ENCODE data around the gene TSC2. TPM values are rescaled to one million over a fixed set of nuclear protein-coding genes. Genes with fewer than 3 reads are reported as not detected.

TSC2 gene
- total RNA-seq, 1 donor from 2014 or later = 194 TPM

DNA sequence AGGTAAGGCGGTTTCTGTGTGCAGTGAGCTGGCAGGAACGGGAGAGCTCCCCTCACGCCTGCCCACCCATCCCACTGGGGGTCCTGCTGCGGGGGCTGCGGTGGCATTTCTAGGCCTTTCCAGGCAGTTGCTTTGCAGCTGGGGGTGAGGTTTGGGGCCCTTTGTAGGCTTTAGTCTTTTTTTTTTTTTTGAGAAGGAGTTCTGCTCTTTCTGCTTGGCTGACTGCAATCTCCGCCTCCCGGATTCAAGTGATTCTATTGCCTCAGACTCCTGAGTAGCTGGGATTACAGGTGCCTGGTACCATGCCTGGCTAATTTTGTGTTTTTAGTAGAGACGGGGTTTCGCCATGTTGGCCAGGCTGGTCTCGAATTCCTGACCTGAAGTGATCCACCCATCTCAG lies 11.1 kb downstream of the TSC2 start:
- TF ChIP-seq, protein P1, sequence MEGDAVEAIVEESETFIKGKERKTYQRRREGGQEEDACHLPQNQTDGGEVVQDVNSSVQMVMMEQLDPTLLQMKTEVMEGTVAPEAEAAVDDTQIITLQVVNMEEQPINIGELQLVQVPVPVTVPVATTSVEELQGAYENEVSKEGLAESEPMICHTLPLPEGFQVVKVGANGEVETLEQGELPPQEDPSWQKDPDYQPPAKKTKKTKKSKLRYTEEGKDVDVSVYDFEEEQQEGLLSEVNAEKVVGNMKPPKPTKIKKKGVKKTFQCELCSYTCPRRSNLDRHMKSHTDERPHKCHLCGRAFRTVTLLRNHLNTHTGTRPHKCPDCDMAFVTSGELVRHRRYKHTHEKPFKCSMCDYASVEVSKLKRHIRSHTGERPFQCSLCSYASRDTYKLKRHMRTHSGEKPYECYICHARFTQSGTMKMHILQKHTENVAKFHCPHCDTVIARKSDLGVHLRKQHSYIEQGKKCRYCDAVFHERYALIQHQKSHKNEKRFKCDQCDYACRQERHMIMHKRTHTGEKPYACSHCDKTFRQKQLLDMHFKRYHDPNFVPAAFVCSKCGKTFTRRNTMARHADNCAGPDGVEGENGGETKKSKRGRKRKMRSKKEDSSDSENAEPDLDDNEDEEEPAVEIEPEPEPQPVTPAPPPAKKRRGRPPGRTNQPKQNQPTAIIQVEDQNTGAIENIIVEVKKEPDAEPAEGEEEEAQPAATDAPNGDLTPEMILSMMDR (IDR thresholded peaks at IDR 0.05) = no peak
- H3K9me3 Mint-ChIP-seq (ENCODE audit: unreplicated experiment) = no peaks in the 10 kb centered on the region

DNA sequence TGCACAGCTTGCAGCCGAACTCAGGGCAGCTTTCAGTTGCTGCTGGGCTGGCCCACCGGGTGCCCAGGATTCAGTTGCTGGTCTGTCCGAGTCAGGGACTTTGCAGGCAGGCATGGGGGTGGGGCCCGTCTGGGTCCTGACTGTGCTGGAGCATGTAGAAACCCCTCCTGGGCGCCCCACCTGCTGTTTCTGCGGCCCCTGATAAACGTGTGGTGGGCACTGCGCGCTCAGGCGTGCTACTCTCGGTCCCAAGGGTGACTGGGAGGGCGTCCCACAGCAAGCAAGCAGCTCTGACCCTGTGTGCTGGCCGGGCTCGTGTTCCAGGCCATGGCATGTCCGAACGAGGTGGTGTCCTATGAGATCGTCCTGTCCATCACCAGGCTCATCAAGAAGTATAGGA lies 12.6 kb downstream of the TSC2 start:
- DNase-seq (ENCODE audit: extremely low spot score, unreplicated experiment) = no peak
- H3K4me3 Mint-ChIP-seq (ENCODE audit: unreplicated experiment) = no peak overlapping the region
- no peaks in the 10 kb centered on the region for H3K9me3 Mint-ChIP-seq (ENCODE audit: unreplicated experiment)
- peaks cover 21% of the 10 kb centered on the region for H3K36me3 Mint-ChIP-seq (ENCODE audit: unreplicated experiment)
- TF ChIP-seq, protein P1 (IDR thresholded peaks at IDR 0.05) = no peak
- no peaks in the 10 kb centered on the region for H3K27me3 Mint-ChIP-seq (ENCODE audit: unreplicated experiment)
- no peaks in the 10 kb centered on the region for H3K4me1 Mint-ChIP-seq (ENCODE audit: unreplicated experiment)
- no peak overlapping the region for H3K27ac Mint-ChIP-seq (ENCODE audit: unreplicated experiment)

More for the DNA sequence above, 11.1 kb downstream of the TSC2 start:
- no peaks in the 10 kb centered on the region for H3K4me1 Mint-ChIP-seq (ENCODE audit: unreplicated experiment)
- H3K27ac Mint-ChIP-seq (ENCODE audit: unreplicated experiment) = no peak overlapping the region
- no peaks in the 10 kb centered on the region for H3K27me3 Mint-ChIP-seq (ENCODE audit: unreplicated experiment)
- no peak for DNase-seq (ENCODE audit: extremely low spot score, unreplicated experiment)
- peaks cover 18% of the 10 kb centered on the region for H3K36me3 Mint-ChIP-seq (ENCODE audit: unreplicated experiment)
- no peak overlapping the region for H3K4me3 Mint-ChIP-seq (ENCODE audit: unreplicated experiment)

DNA sequence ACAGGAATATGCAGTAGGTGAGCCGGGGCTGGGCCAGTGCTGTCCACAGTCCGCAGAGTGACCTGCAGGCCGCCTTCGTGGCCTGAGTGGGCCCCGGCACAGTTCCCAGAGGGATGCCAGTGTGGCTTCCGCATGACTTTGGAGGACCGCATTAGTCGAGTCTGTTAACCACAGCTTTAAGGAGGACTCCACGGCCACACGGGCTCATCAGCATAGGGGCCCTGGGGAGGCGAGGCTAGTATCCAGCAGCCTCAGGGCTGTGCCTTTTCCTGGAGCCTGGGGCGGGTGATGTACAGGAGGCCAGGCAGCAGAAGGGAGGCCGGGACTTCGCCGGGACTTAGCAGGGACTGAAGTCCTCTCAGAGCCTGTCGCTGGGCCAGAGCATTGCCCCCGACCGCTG lies 13.2 kb downstream of the TSC2 start:
- Mint-ChIP-seq H3K27ac (ENCODE audit: unreplicated experiment) (no peak overlapping the region), H3K4me1 (ENCODE audit: unreplicated experiment) (no peaks in the 10 kb centered on the region), H3K9me3 (ENCODE audit: unreplicated experiment) (no peaks in the 10 kb centered on the region), H3K27me3 (ENCODE audit: unreplicated experiment) (no peaks in the 10 kb centered on the region), H3K4me3 (ENCODE audit: unreplicated experiment) (no peak overlapping the region), H3K36me3 (ENCODE audit: unreplicated experiment) (peaks cover 21% of the 10 kb centered on the region)
- TF ChIP-seq, protein P1 (IDR thresholded peaks at IDR 0.05) = no peak
- no peak for DNase-seq (ENCODE audit: extremely low spot score, unreplicated experiment)

DNA sequence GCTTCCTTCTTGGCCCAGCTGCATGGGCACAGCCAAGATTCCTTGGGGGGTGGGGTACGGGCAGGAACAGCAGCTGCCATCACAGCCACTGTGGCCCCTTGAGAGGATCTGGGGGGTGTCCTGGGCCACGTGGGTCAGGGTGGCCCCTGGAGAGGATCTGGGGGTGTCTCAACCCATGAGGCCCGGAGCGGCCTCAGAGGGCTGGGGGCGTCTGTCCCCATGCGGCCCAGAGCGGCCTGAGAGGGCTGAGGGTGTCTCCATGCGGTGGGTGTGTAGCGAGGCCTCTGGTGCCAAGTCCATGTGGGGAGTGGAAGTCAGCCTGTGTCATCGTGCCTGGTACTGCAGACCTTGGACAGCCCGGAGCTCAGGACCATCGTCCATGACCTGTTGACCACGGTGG lies 13.7 kb downstream of the TSC2 start:
- no peaks in the 10 kb centered on the region for H3K27me3 Mint-ChIP-seq (ENCODE audit: unreplicated experiment)

DNA sequence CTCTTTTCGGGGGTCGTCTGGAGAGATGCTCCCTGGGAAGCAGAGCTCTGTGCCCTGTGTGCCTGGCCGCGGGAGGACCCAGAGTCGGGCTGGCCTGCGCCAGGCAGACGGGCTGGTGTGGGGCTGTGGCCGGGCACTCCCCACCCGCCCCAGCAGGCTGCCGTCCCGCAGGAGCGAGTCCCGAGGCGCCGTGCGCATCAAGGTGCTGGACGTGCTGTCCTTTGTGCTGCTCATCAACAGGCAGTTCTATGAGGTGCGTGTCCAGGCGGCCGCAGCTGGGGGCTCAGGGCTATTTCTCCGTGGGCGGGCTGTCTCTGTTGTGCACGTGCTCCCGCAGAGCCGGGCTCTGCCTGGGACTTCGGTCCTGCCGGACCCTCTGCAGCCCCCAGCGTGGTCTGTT lies 15.0 kb downstream of the TSC2 start:
- Mint-ChIP-seq H3K4me1 (ENCODE audit: unreplicated experiment) (no peaks in the 10 kb centered on the region), H3K36me3 (ENCODE audit: unreplicated experiment) (peaks cover 20% of the 10 kb centered on the region), H3K27me3 (ENCODE audit: unreplicated experiment) (no peaks in the 10 kb centered on the region), H3K27ac (ENCODE audit: unreplicated experiment) (no peak overlapping the region), H3K4me3 (ENCODE audit: unreplicated experiment) (no peak overlapping the region), H3K9me3 (ENCODE audit: unreplicated experiment) (no peaks in the 10 kb centered on the region)
- DNase-seq (ENCODE audit: extremely low spot score, unreplicated experiment) = no peak
- TF ChIP-seq, protein P1 (IDR thresholded peaks at IDR 0.05) = no peak

More for the DNA sequence above, 13.7 kb downstream of the TSC2 start:
- Mint-ChIP-seq H3K27ac (ENCODE audit: unreplicated experiment) (no peak overlapping the region), H3K4me1 (ENCODE audit: unreplicated experiment) (no peaks in the 10 kb centered on the region), H3K36me3 (ENCODE audit: unreplicated experiment) (peaks cover 22% of the 10 kb centered on the region), H3K4me3 (ENCODE audit: unreplicated experiment) (no peak overlapping the region), H3K9me3 (ENCODE audit: unreplicated experiment) (no peaks in the 10 kb centered on the region)
- TF ChIP-seq, protein P1 (IDR thresholded peaks at IDR 0.05) = no peak
- DNase-seq (ENCODE audit: extremely low spot score, unreplicated experiment) = no peak

Measured in osteocyte (in vitro differentiated cells).